T47D (cell line): ENCODE measurements around the gene PACS1.
A peak's percentile ranks its signal among the peaks of the same experiment; 100 is the strongest.

Experiments
- DNase-seq, 2 experiments: peaks; one replicate each; pipeline versions ENCODE4 v3.0.0 to v3.0.0-alpha.2; 2011 to 2012; ENCODE audit warnings: low read depth in 1 of 2, low spot score in 1 of 2
- JUND ChIP-seq: IDR thresholded peaks from 2 replicates; pipeline ENCODE4 v1.6.1; 2012; ENCODE audit warnings: low read depth
- in situ Hi-C: cut with HindIII; loops from 2 replicates; pipeline ENCODE4 v1.10.0; 2016; ENCODE audit warnings: low sequenced_read_pairs, low pct_unique_long_range_greater_than_20kb

PACS1 gene

GRCh38 chr11:66181632-66182315 is 111.7 kb downstream of the PACS1 start:
- peak in 1 of 2 experiments; percentile 51 for DNase-seq
- TF ChIP-seq JUND: no peak
- in situ Hi-C loops: no loop called here

DNA sequence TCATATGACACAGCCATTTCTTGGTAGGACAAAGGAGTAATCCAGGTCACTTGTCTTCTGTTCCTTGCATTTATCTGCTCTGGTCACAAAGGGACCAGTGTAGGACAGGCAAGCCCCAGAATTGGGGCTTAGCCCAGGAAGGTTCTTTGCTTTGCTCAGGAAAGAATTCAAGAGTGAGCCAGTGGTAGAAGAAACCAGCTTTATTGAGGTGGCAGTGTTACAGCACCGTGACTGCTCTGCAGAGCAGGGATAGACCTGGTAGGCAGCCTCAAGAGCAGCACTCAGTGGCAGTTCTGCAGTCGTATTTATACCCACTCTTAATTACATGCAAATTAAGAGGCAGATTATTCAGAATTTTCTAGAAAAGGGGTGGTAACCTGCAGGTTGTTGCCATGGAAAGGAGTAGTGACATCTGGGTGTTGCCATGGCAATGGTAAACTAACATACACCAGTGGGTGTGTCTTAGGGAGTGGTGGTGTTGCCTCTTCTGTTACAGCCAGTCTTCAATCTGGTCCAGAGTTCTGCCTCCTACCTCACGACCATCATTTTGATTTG is 113.5 kb downstream of the PACS1 start:
- TF ChIP-seq JUND: no peak
- in situ Hi-C loops: no loop called here
- DNase-seq: peak in 1 of 2 experiments; percentile 45

DNA sequence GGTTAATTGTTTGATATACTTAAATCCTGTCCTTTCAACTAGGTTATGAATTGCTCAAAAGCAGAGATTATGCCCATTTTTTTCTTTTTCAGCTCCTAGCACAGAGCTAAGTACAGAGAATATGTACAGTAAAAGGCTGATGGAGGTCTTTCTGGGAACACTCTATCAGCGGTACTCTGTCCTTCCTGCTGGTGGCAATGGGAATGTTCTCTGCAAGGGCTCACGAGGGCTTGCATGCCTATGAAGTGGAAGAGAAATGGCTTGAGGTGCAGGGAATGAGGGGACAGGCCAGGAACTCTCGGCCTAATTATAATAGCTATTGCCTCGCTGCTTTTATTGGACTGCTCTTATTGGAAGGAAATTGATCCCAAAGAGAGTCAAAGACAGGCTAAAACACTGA is 114.7 kb downstream of the PACS1 start:
- no peak for DNase-seq
- TF ChIP-seq JUND: no peak
- in situ Hi-C loops: no loop called here

- TF ChIP-seq JUND: no peak
- DNase-seq: no peak
- in situ Hi-C loops: no loop called here
These were observed 116.4 kb downstream of the PACS1 start for GRCh38 chr11:66186470-66186869.

DNA sequence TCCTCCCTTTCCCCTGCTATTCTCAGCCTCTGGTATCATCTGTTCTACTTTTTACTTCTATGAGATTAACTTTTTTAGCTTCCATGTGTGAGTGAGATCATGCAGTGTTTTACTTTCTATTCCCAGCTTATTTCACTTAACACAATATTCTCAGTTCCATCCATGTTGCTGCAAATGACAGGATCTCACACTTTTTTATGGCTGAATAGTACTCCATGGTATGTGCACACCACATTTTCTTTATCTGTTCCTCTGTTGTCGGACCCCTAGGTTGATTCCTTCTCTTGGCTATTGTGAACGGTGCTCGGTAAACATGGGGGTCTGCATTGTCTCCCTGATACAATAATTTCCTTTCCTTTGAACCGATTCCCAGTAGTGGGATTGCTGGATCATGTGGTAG is 117.4 kb downstream of the PACS1 start:
- no peak for DNase-seq
- in situ Hi-C loops: no loop called here
- TF ChIP-seq JUND: no peak

DNA sequence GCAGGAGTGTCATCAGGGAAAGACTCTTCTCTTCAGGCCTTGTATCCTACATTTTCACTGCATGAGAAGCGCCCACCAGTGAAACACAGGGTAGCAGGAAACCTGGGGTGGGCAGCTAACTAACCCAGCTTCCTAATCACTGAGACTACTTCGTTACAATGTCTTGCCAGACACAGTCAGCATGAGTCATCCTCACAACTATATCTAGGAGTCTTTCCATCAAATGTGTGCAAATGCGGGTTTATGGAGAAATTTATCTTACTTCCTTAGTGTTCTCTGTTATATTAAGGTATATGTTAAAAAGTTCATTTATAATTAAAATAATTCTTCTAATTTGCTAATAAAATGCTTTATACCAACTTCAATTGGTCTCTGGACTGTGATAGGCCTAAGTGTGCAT is 118.5 kb downstream of the PACS1 start:
- TF ChIP-seq JUND: no peak
- in situ Hi-C loops: no loop called here
- no peak for DNase-seq

GRCh38 chr11:66189031-66189745 is 119.1 kb downstream of the PACS1 start:
- in situ Hi-C loops: no loop called here
- DNase-seq: peak in 1 of 2 experiments; percentile 39
- no peak for TF ChIP-seq JUND

DNA sequence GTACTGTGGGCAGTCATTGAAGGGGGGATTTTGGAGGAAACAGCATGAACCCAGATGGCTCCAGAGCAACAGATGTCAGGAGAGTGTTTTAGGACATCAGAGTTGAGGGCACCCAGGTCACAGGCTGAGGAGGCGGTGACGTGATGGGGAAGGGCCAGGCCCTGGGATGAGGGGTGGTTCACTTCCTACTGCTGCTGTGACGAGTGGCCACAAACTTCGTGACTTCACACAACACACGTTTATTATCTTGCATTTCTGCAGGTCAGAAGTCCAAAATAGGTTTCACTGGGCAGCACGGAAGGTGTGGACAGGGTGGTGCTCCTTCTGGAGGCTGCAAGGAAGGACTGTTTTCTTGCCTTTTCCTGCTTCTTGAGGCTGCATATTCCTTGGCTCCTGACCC is 120.7 kb downstream of the PACS1 start:
- DNase-seq: no peak
- no peak for TF ChIP-seq JUND
- in situ Hi-C loops: no loop called here

GRCh38 chr11:66192181-66192863 is 122.2 kb downstream of the PACS1 start:
- in situ Hi-C loops: no loop called here
- DNase-seq: peak in 1 of 2 experiments; percentile 31
- no peak for TF ChIP-seq JUND

- no peak for TF ChIP-seq JUND
- DNase-seq: no peak
- in situ Hi-C loops: no loop called here
These were observed 124.3 kb downstream of the PACS1 start for GRCh38 chr11:66194391-66194790.

DNA sequence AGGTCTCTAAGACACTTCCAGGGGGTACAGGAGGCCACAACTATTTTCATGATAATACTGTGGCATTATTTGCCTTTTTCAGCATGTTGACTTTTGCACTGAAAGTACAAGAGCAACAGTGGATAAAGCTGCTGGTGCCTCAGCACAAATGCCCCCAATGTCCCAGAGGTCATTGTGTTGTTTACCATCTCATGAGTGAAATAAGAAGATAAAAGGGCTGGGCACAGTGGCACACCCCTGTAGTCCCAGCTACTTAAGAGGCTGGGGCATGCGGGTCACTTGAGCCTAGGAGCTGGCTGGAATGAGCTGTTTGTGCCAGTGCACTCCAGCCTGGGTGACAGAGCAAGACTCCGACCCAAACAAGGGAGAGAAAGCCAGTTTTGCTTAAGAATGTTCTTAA is 125.8 kb downstream of the PACS1 start:
- in situ Hi-C loops: no loop called here
- TF ChIP-seq JUND: no peak
- DNase-seq: no peak

DNA sequence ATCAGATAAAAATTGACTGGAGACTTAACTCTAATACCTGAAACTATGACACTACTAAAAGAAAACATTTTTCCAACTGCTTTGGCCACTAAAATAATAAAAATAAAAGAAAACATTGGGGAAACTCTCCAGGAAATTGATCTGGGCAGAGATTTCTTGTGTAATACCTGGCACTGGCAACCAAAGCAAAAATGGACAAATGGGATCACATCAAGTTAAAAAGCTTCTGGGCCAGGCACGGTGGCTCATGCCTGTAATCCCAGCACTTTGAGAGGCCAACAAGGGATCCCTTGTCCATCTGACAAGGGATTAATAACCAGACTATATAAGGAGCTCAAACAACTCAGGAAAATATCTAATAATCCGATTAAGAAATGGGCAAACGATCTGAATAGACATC is 133.8 kb downstream of the PACS1 start:
- no peak for DNase-seq
- in situ Hi-C loops: no loop called here
- no peak for TF ChIP-seq JUND

GRCh38 chr11:66204412-66204811 is 134.3 kb downstream of the PACS1 start:
- TF ChIP-seq JUND: no peak
- in situ Hi-C loops: no loop called here
- no peak for DNase-seq
